Pancreas (tissue), 10 donors: ENCODE data around the gene FHIT. TPM values are rescaled to one million over a fixed set of nuclear protein-coding genes. Genes with fewer than 3 reads are reported as not detected.

Source experiments
- ATAC-seq, 4 donors: fragments of 200-7000 bp; cut with Tn5 transposase; one replicate each; pipeline versions ENCODE4 v1.8.0 to v1.9.1; 2020; ENCODE audit warnings: mild to moderate bottlenecking in 4 of 4, moderate library complexity in 4 of 4
- DNase-seq, 6 donors: peaks; one replicate each; pipeline ENCODE4 v3.0.0-alpha.2; 2020
- FAIRE-seq: peaks from 2 replicates; lab custom pipeline; 2012; peaks lifted over from hg19 to GRCh38; lab: Jason Lieb, UNC
- H3K27ac ChIP-seq, 4 donors: fragments of 200-600 bp; sonication (generic); 1 replicate in 3 of 4; 2 replicates in 1 of 4; pipeline versions ENCODE4 v1.5.0 to v1.8.0; 2020
- H3K27me3 ChIP-seq, 4 donors: fragments of 200-600 bp; one replicate each; pipeline ENCODE4 v1.8.0; 2021
- H3K36me3 ChIP-seq, 3 donors: fragments of 200-600 bp; sonication (generic) in 1 of 3; one replicate each; pipeline versions ENCODE4 v1.5.0 to v1.8.0; 2020 to 2021
- H3K4me1 ChIP-seq, 3 donors: fragments of 200-600 bp; one replicate each; pipeline ENCODE4 v1.8.0; 2021
- H3K4me3 ChIP-seq, 4 donors: fragments of 200-600 bp; sonication (generic) in 2 of 4; one replicate each; pipeline versions ENCODE4 v1.5.0 to v1.8.0; 2020 to 2021
- H3K9me3 ChIP-seq, 4 donors: fragments of 200-600 bp; one replicate each; pipeline ENCODE4 v1.8.0; 2021
- WGBS, 2 donors: extraction: QIAGEN DNeasy Blood & Tissue Kit; methylation state at CpG; one replicate each; pipeline ENCODE4 v1.1.7; 2013; 5-methylcytosine and 5-hydroxymethylcytosine counted together
- intact Hi-C, 3 donors: fragments of 100-400 bp; cut with DNase I; formaldehyde crosslinking; loops; one replicate each; pipeline versions ENCODE4 v1.11.1 to v1.14.2; 2022
- polyA plus RNA-seq, 2 donors: library from polyadenylated mRNA; stranded (reverse); fragments of 200-250 nt; gene quantifications; one replicate each; pipeline ENCODE4 v1.2.3, GENCODE V29; 2013
- total RNA-seq, 6 donors: library from RNA; stranded (reverse); fragmentation: NEBNext Ultra II Directional in 4 of 6; extraction: Animal tissue kit (Norgen Biotek cat#: 25700) in 4 of 6; gene quantifications; one replicate each; pipeline versions ENCODE4 v1.2.1 to v1.2.4, GENCODE V29; 2021 to 2023
- TF ChIP-seq, protein P1 (sequence below), 4 donors: fragments of 200-600 bp; sonication (generic) in 3 of 4; IDR thresholded peaks; one replicate each; pipeline versions ENCODE4 v1.5.0 to v1.8.0; 2021; ENCODE audit warnings: antibody characterized with exemption in 4 of 4
- donor health status: healthy with polysubstance abuse.
- donor health status: DM: no; HTN: no; CAD: no; lungs with moderate emphysema.
- donor health status: DM: no; HTN: no; CAD: no.
- donor health status: control.
- donor health status: control.
- donor health status: Bipolar disorder and iron deficiency.
- donor health status: DM: yes; HTN: yes; CAD: no.
- donor health status: DM: no; HTN: no; CAD: no.
- donor health status: DM: no; HTN: no; CAD: no.
- donor health status: DM: yes; HTN: yes; CAD: no.

FHIT gene
- total and polyA plus RNA-seq, 8 donors: 4.8 to 15.7 (median 8.0) TPM

DNA sequence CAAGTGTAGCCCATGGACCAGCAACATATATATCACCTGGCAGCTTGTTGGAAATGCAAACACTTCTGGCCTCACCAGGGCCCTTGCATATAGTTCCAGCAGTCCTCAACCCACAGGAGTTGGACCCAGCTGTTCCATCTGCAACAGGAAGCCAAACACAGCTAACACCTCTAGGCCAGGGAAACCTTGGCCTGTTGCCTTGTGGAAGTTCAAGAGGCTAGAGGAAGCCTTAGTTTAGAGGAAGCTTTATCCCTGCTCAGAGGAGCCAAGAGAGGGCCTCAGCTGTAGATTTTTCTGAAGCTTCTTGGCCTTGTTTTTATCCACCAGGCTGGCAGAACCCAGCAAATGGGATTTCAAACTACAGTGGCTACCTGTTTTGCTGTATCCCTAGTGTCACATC, 11.4 kb downstream of the FHIT start:
- Histone ChIP-seq H3K27me3 (no peaks in the 10 kb centered on the region), H3K36me3 (no peaks in the 10 kb centered on the region), H3K27ac (no peak overlapping the region), H3K4me1 (peaks cover 0 to 3% (median 0%) of the 10 kb centered on the region in 3 donors), H3K9me3 (no peaks in the 10 kb centered on the region), H3K4me3 (no peak overlapping the region)
- TF ChIP-seq, protein P1, sequence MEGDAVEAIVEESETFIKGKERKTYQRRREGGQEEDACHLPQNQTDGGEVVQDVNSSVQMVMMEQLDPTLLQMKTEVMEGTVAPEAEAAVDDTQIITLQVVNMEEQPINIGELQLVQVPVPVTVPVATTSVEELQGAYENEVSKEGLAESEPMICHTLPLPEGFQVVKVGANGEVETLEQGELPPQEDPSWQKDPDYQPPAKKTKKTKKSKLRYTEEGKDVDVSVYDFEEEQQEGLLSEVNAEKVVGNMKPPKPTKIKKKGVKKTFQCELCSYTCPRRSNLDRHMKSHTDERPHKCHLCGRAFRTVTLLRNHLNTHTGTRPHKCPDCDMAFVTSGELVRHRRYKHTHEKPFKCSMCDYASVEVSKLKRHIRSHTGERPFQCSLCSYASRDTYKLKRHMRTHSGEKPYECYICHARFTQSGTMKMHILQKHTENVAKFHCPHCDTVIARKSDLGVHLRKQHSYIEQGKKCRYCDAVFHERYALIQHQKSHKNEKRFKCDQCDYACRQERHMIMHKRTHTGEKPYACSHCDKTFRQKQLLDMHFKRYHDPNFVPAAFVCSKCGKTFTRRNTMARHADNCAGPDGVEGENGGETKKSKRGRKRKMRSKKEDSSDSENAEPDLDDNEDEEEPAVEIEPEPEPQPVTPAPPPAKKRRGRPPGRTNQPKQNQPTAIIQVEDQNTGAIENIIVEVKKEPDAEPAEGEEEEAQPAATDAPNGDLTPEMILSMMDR (IDR thresholded peaks at IDR 0.05): no peak
- FAIRE-seq (no peak), ATAC-seq (peak in 3 of 4 donors; percentile 34 to 52 (median 49)), DNase-seq (peak in 1 of 6 donors; percentile 15)
- intact Hi-C loops: no loop called here

DNA sequence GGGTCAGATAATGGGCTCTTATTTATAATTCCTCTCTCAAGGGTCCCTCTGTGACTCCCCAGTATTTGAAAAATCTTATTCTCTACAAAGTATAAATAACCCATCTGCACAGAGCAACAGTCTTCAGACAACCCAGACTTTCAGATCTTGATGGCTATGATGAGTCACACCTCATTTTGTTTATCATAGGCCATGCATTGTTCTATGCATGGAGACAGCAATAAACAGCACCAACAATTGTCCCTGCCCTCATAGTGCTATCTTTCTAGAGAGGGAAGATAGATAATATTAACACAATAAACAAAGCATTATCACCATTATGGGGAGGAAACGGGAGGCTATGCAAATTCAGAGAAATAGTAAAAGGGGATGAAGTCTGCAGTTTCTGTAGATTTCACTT, 13.4 kb downstream of the FHIT start:
- no peaks in the 10 kb centered on the region for H3K36me3 ChIP-seq
- ATAC-seq: no peak
- TF ChIP-seq, protein P1 (IDR thresholded peaks at IDR 0.05): no peak
- H3K4me1 ChIP-seq: no peaks in the 10 kb centered on the region
- intact Hi-C loops: no loop called here
- WGBS, 2 donors: 54 to 62% methylated on average over 1 of the region's 1 CpG
- DNase-seq: no peak
- no peaks in the 10 kb centered on the region for H3K9me3 ChIP-seq
- no peak overlapping the region for H3K27ac ChIP-seq
- no peaks in the 10 kb centered on the region for H3K27me3 ChIP-seq
- FAIRE-seq: no peak
- no peak overlapping the region for H3K4me3 ChIP-seq

DNA sequence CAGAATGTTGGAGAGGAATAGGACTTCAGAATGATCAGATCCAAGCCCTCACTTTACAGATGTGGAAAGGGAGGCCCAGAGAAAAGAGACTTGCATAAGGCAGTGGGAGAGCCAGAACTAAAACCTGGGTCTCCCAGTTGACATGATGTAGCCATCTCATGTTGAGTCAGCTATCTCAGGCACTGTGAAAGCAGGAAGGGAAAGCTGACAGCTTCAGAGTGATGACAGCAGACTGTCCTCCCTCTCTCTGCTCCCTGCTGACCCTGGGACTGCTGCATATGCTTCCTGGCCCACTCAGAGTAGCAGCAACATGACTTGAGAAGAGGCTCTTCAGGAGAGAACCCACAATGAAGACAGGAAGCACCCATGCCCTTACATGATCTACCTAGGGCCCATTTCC, 14.7 kb downstream of the FHIT start:
- no peak overlapping the region for H3K27ac ChIP-seq
- no peaks in the 10 kb centered on the region for H3K36me3 ChIP-seq
- TF ChIP-seq, protein P1 (IDR thresholded peaks at IDR 0.05): no peak
- ATAC-seq: no peak
- no peak for FAIRE-seq
- DNase-seq: no peak
- H3K27me3 ChIP-seq: no peaks in the 10 kb centered on the region
- intact Hi-C loops: no loop called here
- H3K4me1 ChIP-seq: no peaks in the 10 kb centered on the region
- no peak overlapping the region for H3K4me3 ChIP-seq
- no peaks in the 10 kb centered on the region for H3K9me3 ChIP-seq

DNA sequence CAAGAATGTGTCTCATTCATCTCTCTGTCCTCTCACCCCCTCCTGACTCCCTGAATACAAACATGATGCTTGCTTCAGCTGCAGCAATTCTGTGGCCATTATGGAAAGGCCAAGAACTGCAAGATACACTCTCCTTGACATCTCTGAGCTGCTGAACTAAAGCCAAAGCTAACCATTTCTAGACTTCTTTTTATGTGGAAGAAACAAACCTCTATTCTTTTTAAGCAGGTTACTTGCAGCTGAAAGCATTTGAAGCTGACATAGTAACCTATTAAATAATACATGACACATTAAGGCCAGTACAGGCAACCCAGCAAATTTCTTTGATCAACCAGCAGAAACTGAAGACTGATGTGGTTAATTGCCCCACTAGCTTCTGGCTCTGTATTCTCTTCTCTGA, 17.5 kb downstream of the FHIT start:
- Histone ChIP-seq H3K27ac (no peak overlapping the region), H3K36me3 (no peaks in the 10 kb centered on the region), H3K4me1 (no peaks in the 10 kb centered on the region), H3K4me3 (no peak overlapping the region), H3K9me3 (no peaks in the 10 kb centered on the region), H3K27me3 (no peaks in the 10 kb centered on the region)
- intact Hi-C loops: no loop called here
- DNase-seq (no peak), ATAC-seq (no peak), FAIRE-seq (no peak)
- TF ChIP-seq, protein P1 (IDR thresholded peaks at IDR 0.05): no peak

DNA sequence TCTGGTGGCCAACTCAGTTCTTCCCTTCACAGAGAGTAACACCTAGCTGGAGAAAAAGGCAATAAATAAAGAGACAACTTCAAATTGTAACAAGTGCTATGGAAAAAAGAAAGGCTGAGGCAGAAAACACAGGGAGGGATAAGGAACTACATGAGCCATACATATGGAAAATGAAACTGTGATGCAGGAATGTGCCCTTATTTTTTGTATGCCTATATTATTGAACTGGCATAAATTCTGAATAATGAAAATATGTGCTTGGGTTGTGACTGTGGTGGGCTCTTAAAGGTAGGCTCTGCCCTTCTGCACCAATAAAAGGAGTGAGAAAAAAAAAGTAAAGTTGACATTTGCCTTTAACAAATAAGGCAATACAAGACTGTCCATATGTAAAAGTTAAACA, 19.6 kb downstream of the FHIT start:
- intact Hi-C loops: no loop called here
- FAIRE-seq (no peak), ATAC-seq (no peak), DNase-seq (no peak)
- no peak overlapping the region for H3K27ac ChIP-seq
- H3K4me3 ChIP-seq: no peak overlapping the region
- H3K4me1 ChIP-seq: peaks cover 0 to 9% (median 9%) of the 10 kb centered on the region in 3 donors
- H3K36me3 ChIP-seq: no peaks in the 10 kb centered on the region
- H3K27me3 ChIP-seq: no peaks in the 10 kb centered on the region
- TF ChIP-seq, protein P1 (IDR thresholded peaks at IDR 0.05): no peak
- H3K9me3 ChIP-seq: no peaks in the 10 kb centered on the region
